WTC11 (cell line): ENCODE data around the gene PRDM12. TPM values are rescaled to one million over a fixed set of nuclear protein-coding genes. Genes with fewer than 3 reads are reported as not detected.
A peak's percentile ranks its signal among the peaks of the same experiment; 100 is the strongest.

Experiments used
- ATAC-seq: fragments of 200-7000 bp; cut with Tn5 transposase; 2 replicates; pipeline ENCODE4 v1.10.0; 2021; ENCODE audit warnings: mild to moderate bottlenecking, moderate library complexity
- CTCF ChIA-PET: fragments of 300-600 bp; sonication (Branson Sonifier 250); formaldehyde crosslinking; loops from one replicate; lab custom pipeline; 2021; ENCODE audit warnings: antibody characterized with exemption; lab: Charles Lee
- POLR2A ChIA-PET: fragments of 350-600 bp; sonication (Branson Sonifier 250); formaldehyde crosslinking; loops from one replicate; lab custom pipeline; 2021; ENCODE audit warnings: antibody characterized with exemption; lab: Charles Lee
- DNase-seq: peaks from one replicate; pipeline ENCODE4 v3.0.0; 2021; ENCODE audit warnings: low spot score
- H3K27ac Mint-ChIP-seq: 2 replicates; pipeline ENCODE4 v1.8.0; 2021; ENCODE audit warnings: mixed read lengths
- H3K27me3 Mint-ChIP-seq: 2 replicates; pipeline ENCODE4 v1.8.0; 2021; ENCODE audit warnings: low read depth, mild to moderate bottlenecking, moderate library complexity, mixed read lengths
- H3K36me3 Mint-ChIP-seq: 2 replicates; pipeline ENCODE4 v1.8.0; 2021; ENCODE audit warnings: mixed read lengths
- H3K4me1 Mint-ChIP-seq: 2 replicates; pipeline ENCODE4 v1.8.0; 2022; ENCODE audit warnings: mixed read lengths
- H3K4me3 Mint-ChIP-seq: 2 replicates; pipeline ENCODE4 v1.8.0; 2021; ENCODE audit warnings: mild to moderate bottlenecking, moderate library complexity, mixed read lengths
- H3K9me3 Mint-ChIP-seq: 2 replicates; pipeline ENCODE4 v1.8.0; 2021; ENCODE audit warnings: mixed read lengths
- CDX4 ChIP-seq: fragments of 250-450 bp; sonication (Bioruptor Pico); IDR thresholded peaks from 2 replicates; pipeline ENCODE4 v1.9.0; 2021; ENCODE audit warnings: moderate library complexity, mild to moderate bottlenecking, inconsistent platforms, borderline replicate concordance
- E2F5 ChIP-seq: sonication (generic); formaldehyde crosslinking; IDR thresholded peaks from 2 replicates; pipeline ENCODE4 v1.8.1; 2022; ENCODE audit warnings: mild to moderate bottlenecking, moderate library complexity, missing genetic modification reagents
- ERG ChIP-seq: fragments of 250-450 bp; sonication (Bioruptor Pico); IDR thresholded peaks from 2 replicates; pipeline ENCODE4 v1.8.0; 2021; ENCODE audit warnings: mild to moderate bottlenecking
- FOXJ3 ChIP-seq: sonication (generic); formaldehyde crosslinking; IDR thresholded peaks from 2 replicates; pipeline ENCODE4 v1.9.0; 2021; ENCODE audit warnings: missing genetic modification reagents, mild to moderate bottlenecking, borderline replicate concordance
- FOXP4 ChIP-seq: sonication (generic); formaldehyde crosslinking; IDR thresholded peaks from 2 replicates; pipeline ENCODE4 v1.8.0; 2022; ENCODE audit warnings: mild to moderate bottlenecking, missing genetic modification reagents
- JAZF1 ChIP-seq: fragments of 250-450 bp; sonication (Bioruptor Pico); IDR thresholded peaks from 2 replicates; pipeline ENCODE4 v1.9.0; 2021; ENCODE audit warnings: moderate library complexity, mild to moderate bottlenecking, inconsistent platforms
- KAT7 ChIP-seq: sonication (generic); formaldehyde crosslinking; IDR thresholded peaks from 2 replicates; pipeline ENCODE4 v1.8.1; 2023; ENCODE audit warnings: missing genetic modification reagents, mild to moderate bottlenecking, borderline replicate concordance
- MYBL2 ChIP-seq: sonication (generic); formaldehyde crosslinking; IDR thresholded peaks from 2 replicates; pipeline ENCODE4 v1.8.1; 2023; ENCODE audit warnings: mild to moderate bottlenecking, moderate library complexity, missing genetic modification reagents
- NFATC4 ChIP-seq: fragments of 250-450 bp; sonication (Bioruptor Pico); IDR thresholded peaks from 2 replicates; pipeline ENCODE4 v1.9.0; 2021; ENCODE audit warnings: mild to moderate bottlenecking
- NFE2L1 ChIP-seq: sonication (generic); formaldehyde crosslinking; IDR thresholded peaks from 2 replicates; pipeline ENCODE4 v1.8.1; 2023; ENCODE audit warnings: missing genetic modification reagents
- SMAD4 ChIP-seq: sonication (generic); formaldehyde crosslinking; IDR thresholded peaks from 2 replicates; pipeline ENCODE4 v1.8.0; 2022; ENCODE audit warnings: mild to moderate bottlenecking, missing genetic modification reagents
- USF1 ChIP-seq: sonication (generic); formaldehyde crosslinking; IDR thresholded peaks from 2 replicates; pipeline ENCODE4 v1.8.0; 2022; ENCODE audit warnings: mild to moderate bottlenecking, missing genetic modification reagents
- ZMAT4 ChIP-seq: fragments of 250-450 bp; sonication (Bioruptor Pico); IDR thresholded peaks from 2 replicates; pipeline ENCODE4 v1.9.0; 2021; ENCODE audit warnings: mild to moderate bottlenecking
- ZNF396 ChIP-seq: fragments of 250-450 bp; sonication (Bioruptor Pico); IDR thresholded peaks from 2 replicates; pipeline ENCODE4 v1.8.0; 2021; ENCODE audit warnings: mild to moderate bottlenecking, moderate library complexity, borderline replicate concordance
- ZSCAN18 ChIP-seq: fragments of 250-450 bp; sonication (Bioruptor Pico); IDR thresholded peaks from 2 replicates; pipeline ENCODE4 v2.1.2; 2022; ENCODE audit warnings: mild to moderate bottlenecking, moderate library complexity
- total RNA-seq: library from RNA; stranded (reverse); gene quantifications from 3 replicates; pipeline ENCODE4 v1.2.3, GENCODE V29; 2021

Gene PRDM12
- total RNA-seq, 1 experiment from 2014 or later = 0.09 TPM

- Mint-ChIP-seq H3K36me3 (no peaks in the 10 kb centered on the region), H3K4me1 (peaks cover 31% of the 10 kb centered on the region), H3K9me3 (no peaks in the 10 kb centered on the region), H3K4me3 (peak overlapping the region; percentile 93), H3K27ac (peak overlapping the region; percentile 80), H3K27me3 (no peaks in the 10 kb centered on the region)
- ChIA-PET CTCF (interaction anchor here (1.1 to 4.1 kb wide), 7 partner anchors 12 to 285 kb away, joined by 3 to 19 read pairs (median 7); no protein-coding TSS in a partner anchor), POLR2A (interaction anchor here (0.5 kb wide), 1 partner anchor 135 kb away, joined by 5 read pairs; no protein-coding TSS in a partner anchor)
- ATAC-seq (peak; percentile 6), DNase-seq (peak; percentile 42)
- TF ChIP-seq ZNF396 (no peak), E2F5 (peak; percentile 15; the same call in 1 of the 2 replicates), FOXP4 (CRISPR knock-in tag) (0 out of 2 replicates have a peak, but pooled peaks have one; percentile 17)
Observed at GRCh38 chr9:130713286-130713960, 49.0 kb downstream of the PRDM12 start.

- Mint-ChIP-seq H3K4me3 (peak overlapping the region; percentile 93), H3K27ac (no peak overlapping the region), H3K27me3 (no peaks in the 10 kb centered on the region), H3K4me1 (peaks cover 34% of the 10 kb centered on the region), H3K9me3 (no peaks in the 10 kb centered on the region), H3K36me3 (no peaks in the 10 kb centered on the region)
- DNase-seq (no peak), ATAC-seq (no peak)
- CTCF ChIA-PET = interaction anchor here (1.0 to 4.1 kb wide), 5 partner anchors 13 to 283 kb away, joined by 3 to 19 read pairs (median 7); no protein-coding TSS in a partner anchor
- POLR2A ChIA-PET = interaction anchor here (1.1 kb wide), 1 partner anchor 54 kb away, joined by 4 read pairs; no protein-coding TSS in a partner anchor
- TF ChIP-seq E2F5 = no peak
- no peak for TF ChIP-seq MYBL2
- TF ChIP-seq ZSCAN18 (CRISPR knock-in tag) = no peak
- TF ChIP-seq JAZF1 (CRISPR knock-in tag) = no peak
- no peak for TF ChIP-seq KAT7 (CRISPR knock-in tag)
- TF ChIP-seq FOXP4 (CRISPR knock-in tag) = no peak
- no peak for TF ChIP-seq NFE2L1 (CRISPR knock-in tag)
- TF ChIP-seq CDX4 = no peak
- no peak for TF ChIP-seq USF1 (CRISPR knock-in tag)
- TF ChIP-seq ZMAT4 (CRISPR knock-in tag) = no peak
- TF ChIP-seq FOXJ3 = no peak
- no peak for TF ChIP-seq ERG (CRISPR knock-in tag)
- TF ChIP-seq SMAD4 (CRISPR knock-in tag) = no peak
- TF ChIP-seq NFATC4 (CRISPR knock-in tag) = no peak
Observed at GRCh38 chr9:130714586-130715110, 50.3 kb downstream of the PRDM12 start.
